K562 (cell line): Measurements from ENCODE around the gene SBK3. TPM values are rescaled to one million over a fixed set of nuclear protein-coding genes. Genes with fewer than 3 reads are reported as not detected.

Source experiments
- ELF1 ChIP-seq: fragments of 200-800 bp; sonication (Bioruptor generic); IDR thresholded peaks from 2 replicates; pipeline ENCODE4 v1.6.1; 2016; ENCODE audit warnings: missing genetic modification characterization, missing compliant biosample characterization
- ELF2 ChIP-seq: fragments of 250-450 bp; sonication (Bioruptor Pico); IDR thresholded peaks from 2 replicates; pipeline ENCODE4 v1.5.0; 2021; ENCODE audit warnings: mild to moderate bottlenecking
- HCFC1 ChIP-seq: IDR thresholded peaks from 2 replicates; pipeline ENCODE4 v1.6.1; 2012; ENCODE audit warnings: low read depth, low read length, improper control_type of control experiment
- OTX1 ChIP-seq: fragments of 450-650 bp; formaldehyde crosslinking; IDR thresholded peaks from 2 replicates; pipeline ENCODE4 v1.4.0; 2022; ENCODE audit warnings: mild to moderate bottlenecking
- PHTF2 ChIP-seq: fragments of 250-450 bp; sonication (Bioruptor Pico); IDR thresholded peaks from 2 replicates; pipeline ENCODE4 v1.5.0; 2021; ENCODE audit warnings: mild to moderate bottlenecking
- PPARD ChIP-seq: fragments of 250-450 bp; sonication (Bioruptor Pico); IDR thresholded peaks from 2 replicates; pipeline ENCODE4 v1.8.0; 2022; ENCODE audit warnings: inconsistent platforms, mild to moderate bottlenecking, moderate library complexity
- PREB ChIP-seq: sonication (generic); formaldehyde crosslinking; IDR thresholded peaks from 2 replicates; pipeline ENCODE4 v1.8.1; 2023; ENCODE audit warnings: mild to moderate bottlenecking, missing genetic modification reagents
- RNF2 ChIP-seq: sonication (generic); IDR thresholded peaks from 2 replicates; pipeline ENCODE4 v1.6.1; 2016
- THRB ChIP-seq: fragments of 450-650 bp; formaldehyde crosslinking; conservative IDR thresholded peaks from 2 replicates; pipeline ENCODE4 v1.4.0; 2022; ENCODE audit warnings: mild to moderate bottlenecking, missing genetic modification characterization
- TRIM24 ChIP-seq, 2 experiments: fragments of 450-650 bp; IDR thresholded peaks; 2 replicates each; pipeline ENCODE4 v1.6.1; 2016
- VEZF1 ChIP-seq: fragments of 200-800 bp; sonication (Bioruptor generic); IDR thresholded peaks from 2 replicates; pipeline ENCODE4 v1.6.1; 2017; ENCODE audit warnings: missing genetic modification characterization, missing compliant biosample characterization
- ZFP91 ChIP-seq: sonication (generic); formaldehyde crosslinking; IDR thresholded peaks from 2 replicates; pipeline ENCODE4 v1.8.0; 2022; ENCODE audit warnings: mild to moderate bottlenecking, missing genetic modification reagents
- ZNF347 ChIP-seq: fragments of 450-650 bp; formaldehyde crosslinking; IDR thresholded peaks from 2 replicates; pipeline ENCODE4 v1.4.0; 2020; ENCODE audit warnings: low read depth, mild to moderate bottlenecking, moderate library complexity
- ZNF696 ChIP-seq: fragments of 250-450 bp; sonication (Bioruptor Pico); conservative IDR thresholded peaks from 2 replicates; pipeline ENCODE4 v1.4.0; 2020; ENCODE audit warnings: mild to moderate bottlenecking, moderate library complexity
- polyA plus RNA-seq, 8 experiments: library from polyadenylated mRNA; depleted of rRNA in 4 of 8; stranded (reverse) in 5 of 8; unstranded in 3 of 8; fragments of >200 nt; fragmentation: Nextera tagmentation in 2 of 8; fragmentation: Illumina TruSeq in 1 of 8; extraction: Ambion mirVana in 2 of 8; extraction: Trizol in 1 of 8; gene quantifications; 2 replicates each; pipeline versions ENCODE4 v1.2.1 to v1.2.3, GENCODE V29; 2011 to 2014; ENCODE audit warnings: inconsistent platforms in 1 of 8, missing spikeins in 1 of 8
- total RNA-seq, 7 experiments: library from RNA; depleted of rRNA in 6 of 7; stranded (reverse); fragments of >200 nt in 6 of 7; fragmentation: Illumina TruSeq in 2 of 7; extraction: Trizol in 2 of 7; gene quantifications; 2 replicates each; pipeline versions ENCODE4 v1.2.1 to v1.2.3, GENCODE V29; 2011 to 2021; ENCODE audit warnings: low replicate concordance in 1 of 7
- TF ChIP-seq, protein P1 (sequence below), 3 experiments: fragments of 200-800 bp in 1 of 3; sonication (Bioruptor generic) in 1 of 3; sonication (generic) in 1 of 3; formaldehyde crosslinking in 1 of 3; IDR thresholded peaks; 2 replicates each; pipeline versions ENCODE4 v1.6.1 to v1.8.0; 2016 to 2022; ENCODE audit warnings: mild to moderate bottlenecking in 2 of 3, missing compliant biosample characterization in 2 of 3, missing genetic modification characterization in 2 of 3, missing genetic modification reagents in 1 of 3
- TF ChIP-seq, protein P2 (sequence below): sonication (generic); formaldehyde crosslinking; IDR thresholded peaks from 2 replicates; pipeline ENCODE4 v1.8.1; 2022; ENCODE audit warnings: missing genetic modification reagents
- TF ChIP-seq, protein P3 (sequence below): fragments of 450-650 bp; IDR thresholded peaks from one replicate; pipeline ENCODE4 v1.6.1; 2018; ENCODE audit warnings: mild to moderate bottlenecking, moderate library complexity; ENCODE audit not compliant: partially characterized antibody

SBK3 gene
- total and polyA plus RNA-seq, 9 of the 15 experiments (the other 6 are each of a cell fraction or from before 2014, with no cell fraction given) = 0.11 to 0.43 (median 0.13) TPM; not detected in 6

GRCh38 chr19:55580628-55581144, 35.3 kb upstream of the SBK3 start, which contains the start of gene ZNF579 (continued):
- TF ChIP-seq THRB (CRISPR knock-in tag) (no peak), ELF2 (CRISPR knock-in tag) (peak; percentile 35; the same call in 1 of the 2 replicates), PPARD (no peak), TRIM24 (IDR thresholded peaks at IDR 0.05) (peak in 1 of 2 experiments; percentile 91; a peak in 2 of 4 replicates), ELF1 (peak; percentile 81), ZNF347 (CRISPR knock-in tag) (no peak), OTX1 (CRISPR knock-in tag) (no peak), PREB (CRISPR knock-in tag) (no peak), ZFP91 (CRISPR knock-in tag) (peak; percentile 48; the same call in 1 of the 2 replicates), PHTF2 (CRISPR knock-in tag) (no peak), RNF2 (0 out of 2 replicates have a peak, but pooled peaks have one; percentile 37), VEZF1 (peak; percentile 99), ZNF696 (CRISPR knock-in tag) (no peak), HCFC1 (peak; percentile 73)
- TF ChIP-seq, protein P1, sequence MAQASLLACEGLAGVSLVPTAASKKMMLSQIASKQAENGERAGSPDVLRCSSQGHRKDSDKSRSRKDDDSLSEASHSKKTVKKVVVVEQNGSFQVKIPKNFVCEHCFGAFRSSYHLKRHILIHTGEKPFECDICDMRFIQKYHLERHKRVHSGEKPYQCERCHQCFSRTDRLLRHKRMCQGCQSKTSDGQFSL (CRISPR knock-in tag; IDR thresholded peaks at IDR 0.05) = peak; percentile 80
- TF ChIP-seq, protein P1 (tag; IDR thresholded peaks at IDR 0.05) = peak in 1 of 2 experiments; percentile 64; a peak in 1 of 4 replicates
- TF ChIP-seq, protein P2, sequence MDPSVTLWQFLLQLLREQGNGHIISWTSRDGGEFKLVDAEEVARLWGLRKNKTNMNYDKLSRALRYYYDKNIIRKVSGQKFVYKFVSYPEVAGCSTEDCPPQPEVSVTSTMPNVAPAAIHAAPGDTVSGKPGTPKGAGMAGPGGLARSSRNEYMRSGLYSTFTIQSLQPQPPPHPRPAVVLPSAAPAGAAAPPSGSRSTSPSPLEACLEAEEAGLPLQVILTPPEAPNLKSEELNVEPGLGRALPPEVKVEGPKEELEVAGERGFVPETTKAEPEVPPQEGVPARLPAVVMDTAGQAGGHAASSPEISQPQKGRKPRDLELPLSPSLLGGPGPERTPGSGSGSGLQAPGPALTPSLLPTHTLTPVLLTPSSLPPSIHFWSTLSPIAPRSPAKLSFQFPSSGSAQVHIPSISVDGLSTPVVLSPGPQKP (CRISPR knock-in tag) = no peak
- TF ChIP-seq, protein P3, sequence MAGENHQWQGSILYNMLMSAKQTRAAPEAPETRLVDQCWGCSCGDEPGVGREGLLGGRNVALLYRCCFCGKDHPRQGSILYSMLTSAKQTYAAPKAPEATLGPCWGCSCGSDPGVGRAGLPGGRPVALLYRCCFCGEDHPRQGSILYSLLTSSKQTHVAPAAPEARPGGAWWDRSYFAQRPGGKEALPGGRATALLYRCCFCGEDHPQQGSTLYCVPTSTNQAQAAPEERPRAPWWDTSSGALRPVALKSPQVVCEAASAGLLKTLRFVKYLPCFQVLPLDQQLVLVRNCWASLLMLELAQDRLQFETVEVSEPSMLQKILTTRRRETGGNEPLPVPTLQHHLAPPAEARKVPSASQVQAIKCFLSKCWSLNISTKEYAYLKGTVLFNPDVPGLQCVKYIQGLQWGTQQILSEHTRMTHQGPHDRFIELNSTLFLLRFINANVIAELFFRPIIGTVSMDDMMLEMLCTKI = no peak
